IPS-18a (cell line): Measurements from ENCODE around the gene PIM3.
"Not testable (repeated sequence)": the region's sequence is repeated elsewhere in the genome, so short reads cannot be mapped to it uniquely, and the experiment has no call there.

Experiments
- H3K27ac ChIP-seq: one replicate; pipeline ENCODE4 v1.5.1; 2013; ENCODE audit warnings: low read length
- H3K27me3 ChIP-seq: one replicate; pipeline ENCODE4 v1.6.1; 2013; ENCODE audit warnings: mild to moderate bottlenecking, low read length; ENCODE audit not compliant: control insufficient read depth, insufficient read depth
- H3K36me3 ChIP-seq: one replicate; pipeline ENCODE4 v1.6.1; 2013; ENCODE audit warnings: low read depth, low read length; ENCODE audit not compliant: control insufficient read depth
- H3K4me1 ChIP-seq: one replicate; pipeline ENCODE4 v1.6.1; 2013; ENCODE audit warnings: low read depth, low read length; ENCODE audit not compliant: control insufficient read depth
- H3K4me3 ChIP-seq: one replicate; pipeline ENCODE4 v1.5.1; 2013; ENCODE audit warnings: low read length
- H3K9ac ChIP-seq: one replicate; pipeline ENCODE4 v1.6.1; 2013; ENCODE audit warnings: mild to moderate bottlenecking, low read length, moderate library complexity
- H3K9me3 ChIP-seq: one replicate; pipeline ENCODE4 v1.6.1; 2013; ENCODE audit warnings: low read depth, low read length; ENCODE audit not compliant: control insufficient read depth

PIM3 gene

GRCh38 chr22:49937758-49938564, 22.6 kb upstream of the PIM3 start:
- Histone ChIP-seq H3K9me3 (no peaks in the 10 kb centered on the region), H3K27ac (no peak overlapping the region), H3K9ac (no peak overlapping the region), H3K4me3 (no peak overlapping the region), H3K27me3 (no peaks in the 10 kb centered on the region), H3K4me1 (peaks cover 5% of the 10 kb centered on the region), H3K36me3 (no peaks in the 10 kb centered on the region)

GRCh38 chr22:49938565-49939136, 21.9 kb upstream of the PIM3 start:
- no peaks in the 10 kb centered on the region for H3K36me3 ChIP-seq
- no peak overlapping the region for H3K27ac ChIP-seq
- H3K9me3 ChIP-seq, result no peaks in the 10 kb centered on the region
- H3K27me3 ChIP-seq, result no peaks in the 10 kb centered on the region
- H3K4me1 ChIP-seq, result peaks cover 5% of the 10 kb centered on the region
- no peak overlapping the region for H3K9ac ChIP-seq
- no peak overlapping the region for H3K4me3 ChIP-seq

GRCh38 chr22:49941507-49942316, 18.9 kb upstream of the PIM3 start:
- Histone ChIP-seq H3K4me3 (no peak overlapping the region), H3K36me3 (no peaks in the 10 kb centered on the region), H3K4me1 (peaks cover 1% of the 10 kb centered on the region), H3K9me3 (no peaks in the 10 kb centered on the region), H3K27me3 (no peaks in the 10 kb centered on the region), H3K9ac (no peak overlapping the region), H3K27ac (no peak overlapping the region)

- Histone ChIP-seq H3K4me3 (no peak overlapping the region), H3K9me3 (no peaks in the 10 kb centered on the region), H3K4me1 (no peaks in the 10 kb centered on the region), H3K36me3 (no peaks in the 10 kb centered on the region), H3K27ac (no peak overlapping the region), H3K27me3 (no peaks in the 10 kb centered on the region), H3K9ac (no peak overlapping the region)
These were observed 17.8 kb upstream of the PIM3 start for GRCh38 chr22:49942565-49943404.

GRCh38 chr22:49943405-49943765, 17.2 kb upstream of the PIM3 start:
- Histone ChIP-seq H3K36me3 (no peaks in the 10 kb centered on the region), H3K4me3 (no peak overlapping the region), H3K27me3 (no peaks in the 10 kb centered on the region), H3K9ac (no peak overlapping the region), H3K9me3 (no peaks in the 10 kb centered on the region), H3K4me1 (no peaks in the 10 kb centered on the region), H3K27ac (no peak overlapping the region)

GRCh38 chr22:49943771-49944398, 16.7 kb upstream of the PIM3 start:
- Histone ChIP-seq H3K9ac (no peak overlapping the region), H3K36me3 (no peaks in the 10 kb centered on the region), H3K4me3 (no peak overlapping the region), H3K4me1 (no peaks in the 10 kb centered on the region), H3K9me3 (no peaks in the 10 kb centered on the region), H3K27me3 (no peaks in the 10 kb centered on the region), H3K27ac (no peak overlapping the region)

GRCh38 chr22:49944399-49944891, 16.1 kb upstream of the PIM3 start:
- Histone ChIP-seq H3K27ac (no peak overlapping the region), H3K36me3 (no peaks in the 10 kb centered on the region), H3K4me3 (no peak overlapping the region), H3K9me3 (no peaks in the 10 kb centered on the region), H3K9ac (no peak overlapping the region), H3K27me3 (no peaks in the 10 kb centered on the region), H3K4me1 (no peaks in the 10 kb centered on the region)

GRCh38 chr22:49945042-49945794, 15.4 kb upstream of the PIM3 start:
- not testable (repeated sequence) for H3K9ac ChIP-seq, H3K4me1 ChIP-seq, H3K4me3 ChIP-seq, H3K27me3 ChIP-seq, H3K36me3 ChIP-seq, H3K27ac ChIP-seq, H3K9me3 ChIP-seq

GRCh38 chr22:49946612-49947295, 13.8 kb upstream of the PIM3 start:
- no peaks in the 10 kb centered on the region for H3K9me3 ChIP-seq
- H3K4me3 ChIP-seq, result no peak overlapping the region
- H3K4me1 ChIP-seq, result no peaks in the 10 kb centered on the region
- no peak overlapping the region for H3K27ac ChIP-seq
- H3K36me3 ChIP-seq, result no peaks in the 10 kb centered on the region
- H3K9ac ChIP-seq, result no peak overlapping the region
- H3K27me3 ChIP-seq, result no peaks in the 10 kb centered on the region

GRCh38 chr22:49947296-49947622, 13.3 kb upstream of the PIM3 start:
- H3K9me3 ChIP-seq, result no peaks in the 10 kb centered on the region
- H3K27ac ChIP-seq, result no peak overlapping the region
- no peaks in the 10 kb centered on the region for H3K4me1 ChIP-seq
- no peak overlapping the region for H3K4me3 ChIP-seq
- H3K36me3 ChIP-seq, result no peaks in the 10 kb centered on the region
- H3K9ac ChIP-seq, result no peak overlapping the region
- no peaks in the 10 kb centered on the region for H3K27me3 ChIP-seq
